GM23248 (cell line): ENCODE data around the gene TMPRSS7. TPM values are rescaled to one million over a fixed set of nuclear protein-coding genes. Genes with fewer than 3 reads are reported as not detected.

ENCODE experiments used
- DNase-seq: peaks from one replicate; pipeline ENCODE4 v3.0.0-alpha.2; 2015
- H2AFZ ChIP-seq: fragments of 200-600 bp; sonication (generic); 2 replicates; pipeline ENCODE4 v1.6.1; 2016; ENCODE audit warnings: antibody characterized with exemption
- H3F3A ChIP-seq: fragments of 200-600 bp; sonication (generic); 2 replicates; pipeline ENCODE4 v1.6.1; 2016; ENCODE audit warnings: mild to moderate bottlenecking, antibody characterized with exemption, mixed run types; ENCODE audit not compliant: insufficient read depth
- H3K27ac ChIP-seq: fragments of 200-600 bp; sonication (generic); 2 replicates; pipeline ENCODE4 v1.5.1; 2016; ENCODE audit warnings: mild to moderate bottlenecking
- H3K27me3 ChIP-seq: fragments of 200-600 bp; sonication (generic); replicated peaks from 2 replicates; pipeline ENCODE4 v1.6.1; 2016; ENCODE audit warnings: mild to moderate bottlenecking; ENCODE audit not compliant: insufficient read depth
- H3K36me3 ChIP-seq: fragments of 200-600 bp; sonication (generic); 2 replicates; pipeline ENCODE4 v1.6.1; 2016; ENCODE audit warnings: low read depth, mild to moderate bottlenecking
- H3K4me1 ChIP-seq: fragments of 200-600 bp; sonication (generic); 2 replicates; pipeline ENCODE4 v1.6.1; 2016; ENCODE audit warnings: mild to moderate bottlenecking; ENCODE audit not compliant: insufficient read depth
- H3K4me2 ChIP-seq: fragments of 200-600 bp; sonication (generic); one replicate; pipeline ENCODE4 v1.6.1; 2016; ENCODE audit warnings: mild to moderate bottlenecking; ENCODE audit not compliant: unreplicated experiment
- H3K4me3 ChIP-seq: fragments of 200-600 bp; sonication (generic); 2 replicates; pipeline ENCODE4 v1.5.1; 2016; ENCODE audit warnings: mild to moderate bottlenecking
- H3K79me2 ChIP-seq: fragments of 200-600 bp; sonication (generic); 2 replicates; pipeline ENCODE4 v1.6.1; 2016; ENCODE audit warnings: mild to moderate bottlenecking; ENCODE audit not compliant: insufficient read depth
- H3K9ac ChIP-seq: fragments of 200-600 bp; sonication (generic); 2 replicates; pipeline ENCODE4 v1.6.1; 2016; ENCODE audit warnings: mild to moderate bottlenecking
- H3K9me2 ChIP-seq: fragments of 200-600 bp; sonication (generic); 2 replicates; pipeline ENCODE4 v1.6.1; 2016; ENCODE audit warnings: mixed run types, mild to moderate bottlenecking, moderate library complexity; ENCODE audit not compliant: insufficient read depth
- H3K9me3 ChIP-seq: fragments of 200-600 bp; sonication (generic); one replicate; pipeline ENCODE4 v1.6.1; 2017; ENCODE audit warnings: low read depth
- H4K20me1 ChIP-seq: fragments of 200-600 bp; sonication (generic); 2 replicates; pipeline ENCODE4 v1.6.0; 2016; ENCODE audit not compliant: insufficient read depth
- EZH2 ChIP-seq: fragments of 200-600 bp; sonication (generic); IDR thresholded peaks from 2 replicates; pipeline ENCODE4 v1.6.1; 2018; ENCODE audit warnings: antibody characterized with exemption, mild to moderate bottlenecking; ENCODE audit not compliant: insufficient read depth, poor library complexity, severe bottlenecking
- EZH2phosphoT487 ChIP-seq: fragments of 200-600 bp; sonication (generic); IDR thresholded peaks from 2 replicates; pipeline ENCODE4 v1.6.1; 2018; ENCODE audit warnings: antibody characterized with exemption, moderate library complexity, mild to moderate bottlenecking, low read depth; ENCODE audit not compliant: insufficient read depth
- WGBS, 2 experiments: methylation state at CpG; one replicate each; pipeline ENCODE4 v1.1.6; 2015 to 2017; ENCODE audit warnings: low lambda C conversion rate in 2 of 2, low coverage in 1 of 2; ENCODE audit errors: missing lambda C conversion rate in 2 of 2; 5-methylcytosine and 5-hydroxymethylcytosine counted together
- in situ Hi-C: fragments of 300-500 bp; cut with MboI; formaldehyde crosslinking; loops from 2 replicates; pipeline ENCODE4 v1.15.0; 2020
- polyA plus RNA-seq: library from polyadenylated mRNA; unstranded; fragments of >200 nt; fragmentation: Nextera tagmentation; extraction: Ambion mirVana; gene quantifications from 2 replicates; pipeline ENCODE4 v1.2.1, GENCODE V29; 2016
- total RNA-seq: library from RNA; depleted of rRNA; stranded (reverse); fragments of >200 nt; shearing (Covaris generic); gene quantifications from 2 replicates; pipeline ENCODE4 v1.2.3, GENCODE V29; 2014

TMPRSS7 gene
- total and polyA plus RNA-seq, 2 experiments from 2014 or later: not detected

DNA sequence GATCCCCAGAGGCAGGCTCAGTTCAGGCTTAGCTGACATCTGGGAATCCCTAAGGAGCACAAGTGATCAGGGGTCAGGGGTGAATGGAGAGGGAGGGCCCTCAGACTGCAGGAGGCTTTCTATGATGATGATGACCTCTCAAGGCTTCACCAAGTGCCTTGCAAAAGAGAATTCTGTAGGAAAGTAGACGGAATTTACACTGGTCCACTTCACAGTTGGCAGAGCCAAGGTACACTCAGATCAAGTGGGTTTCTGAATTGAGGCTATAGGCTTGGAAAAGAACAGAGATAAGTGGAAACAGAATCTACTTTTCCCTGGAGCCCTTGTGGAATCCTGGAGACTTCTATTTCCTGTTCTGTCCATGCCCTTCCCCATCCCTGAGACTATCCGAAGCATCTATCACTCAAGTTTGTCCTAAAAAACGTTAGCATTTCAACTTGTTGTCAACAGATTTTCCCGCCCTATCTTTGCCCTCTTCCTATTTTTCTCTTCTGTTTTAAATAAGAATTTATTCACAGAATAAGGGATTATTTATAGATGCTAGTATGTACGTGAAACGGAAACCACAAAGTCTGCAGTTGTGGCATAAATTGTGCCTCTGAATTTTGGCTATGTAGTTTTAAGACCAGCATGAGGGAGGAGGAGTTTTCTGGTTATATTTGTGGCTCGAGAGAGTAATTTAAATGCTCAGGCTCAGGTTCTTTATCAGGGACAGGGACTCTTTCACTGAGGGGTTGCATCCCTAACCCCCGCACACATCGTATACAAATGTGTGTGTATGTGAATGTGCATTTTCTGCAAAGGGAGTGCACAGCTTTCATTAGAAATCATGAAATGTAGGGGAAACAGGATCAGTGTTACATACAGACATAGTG lies 85.7 kb downstream of the TMPRSS7 start:
- no peak for DNase-seq
- H3K4me2 ChIP-seq: no peak overlapping the region
- no peaks in the 10 kb centered on the region for H3K79me2 ChIP-seq
- no peaks in the 10 kb centered on the region for H3K9me3 ChIP-seq
- no peaks in the 10 kb centered on the region for H3K9me2 ChIP-seq
- no peak overlapping the region for H3K9ac ChIP-seq
- H3K27ac ChIP-seq: no peak overlapping the region
- no peaks in the 10 kb centered on the region for H4K20me1 ChIP-seq
- no peaks in the 10 kb centered on the region for H3K4me1 ChIP-seq
- no peaks in the 10 kb centered on the region for H3K27me3 ChIP-seq
- in situ Hi-C loops: no loop called here
- no peak for TF ChIP-seq EZH2
- TF ChIP-seq EZH2phosphoT487: no peak
- no peak overlapping the region for H2AFZ ChIP-seq
- no peaks in the 10 kb centered on the region for H3F3A ChIP-seq
- 75 to 76% methylated on average over 9 of the region's 9 CpGs for WGBS, 2 experiments
- H3K36me3 ChIP-seq: no peaks in the 10 kb centered on the region
- no peak overlapping the region for H3K4me3 ChIP-seq

DNA sequence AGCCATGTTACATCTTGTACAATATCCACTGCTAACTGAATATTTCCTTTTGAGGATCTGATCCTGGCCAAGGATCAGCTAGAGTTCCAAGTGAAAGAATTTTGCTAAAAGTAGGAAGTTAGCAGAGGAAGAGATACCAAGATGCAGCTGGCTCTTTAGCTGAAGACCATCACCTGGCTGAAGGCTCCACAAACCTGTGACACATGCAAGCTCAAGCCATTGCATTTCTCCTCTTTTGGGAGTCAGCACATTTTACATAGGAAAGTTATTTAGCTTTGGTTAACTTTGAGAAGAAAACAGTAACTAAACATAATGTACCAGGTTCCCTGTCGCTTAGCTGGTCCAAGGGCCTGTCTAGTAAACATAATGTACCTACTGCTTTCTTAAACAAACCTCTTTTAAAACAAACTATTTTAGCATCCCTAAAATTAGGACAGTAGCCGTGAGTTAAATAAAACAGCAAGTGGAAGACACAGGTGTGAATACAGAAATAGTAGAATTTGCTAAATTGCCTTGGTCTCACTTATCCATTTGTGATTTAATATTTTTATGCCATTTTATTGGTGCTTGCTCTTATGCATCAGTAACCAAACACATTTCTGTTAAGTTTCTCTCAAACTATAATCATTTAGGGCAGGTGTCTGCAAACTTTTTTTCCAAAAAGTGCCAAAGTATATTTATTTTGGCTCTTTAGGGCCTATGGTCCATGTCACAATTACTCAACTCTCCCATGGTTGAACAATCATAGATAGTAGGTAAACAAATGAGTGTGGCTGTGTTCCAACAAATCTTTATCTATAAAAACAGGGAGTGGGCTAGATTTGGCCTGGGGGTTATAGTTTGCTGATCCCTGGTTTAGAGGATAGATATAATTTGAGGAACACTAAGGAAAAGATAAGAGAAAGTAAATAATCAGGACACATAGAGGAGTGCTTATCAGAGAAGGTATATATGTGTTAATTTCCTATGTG lies 87.3 kb downstream of the TMPRSS7 start:
- H3F3A ChIP-seq: no peaks in the 10 kb centered on the region
- in situ Hi-C loops: no loop called here
- no peaks in the 10 kb centered on the region for H3K79me2 ChIP-seq
- H3K4me1 ChIP-seq: no peaks in the 10 kb centered on the region
- no peaks in the 10 kb centered on the region for H3K27me3 ChIP-seq
- no peaks in the 10 kb centered on the region for H3K36me3 ChIP-seq
- DNase-seq: no peak
- H3K9ac ChIP-seq: no peak overlapping the region
- H3K4me3 ChIP-seq: no peak overlapping the region
- no peaks in the 10 kb centered on the region for H3K9me2 ChIP-seq
- no peak for TF ChIP-seq EZH2phosphoT487
- no peak for TF ChIP-seq EZH2
- no peak overlapping the region for H2AFZ ChIP-seq
- 93 to 100% methylated on average over 2 of the region's 2 CpGs for WGBS, 2 experiments
- no peak overlapping the region for H3K4me2 ChIP-seq
- H3K27ac ChIP-seq: no peak overlapping the region
- H3K9me3 ChIP-seq: no peaks in the 10 kb centered on the region
- no peaks in the 10 kb centered on the region for H4K20me1 ChIP-seq

DNA sequence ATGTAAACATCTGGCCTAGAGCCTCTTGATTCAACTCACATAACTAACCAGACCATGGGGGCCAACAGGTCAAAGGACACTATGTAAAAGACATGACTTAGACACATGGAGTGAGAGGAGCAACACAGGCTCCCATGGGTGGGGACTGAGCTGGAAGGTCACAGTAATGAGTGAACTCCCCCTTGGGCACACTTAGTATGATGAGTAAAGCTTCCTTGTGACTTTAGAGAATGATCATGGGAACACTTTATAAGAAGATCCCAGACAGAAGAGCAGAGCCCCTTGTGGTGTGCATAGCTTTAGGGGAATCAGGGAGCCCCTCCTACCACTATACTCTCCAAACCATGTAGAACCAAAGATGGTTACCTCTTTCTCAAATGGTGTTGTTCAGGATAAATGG lies 88.3 kb downstream of the TMPRSS7 start:
- no peak for TF ChIP-seq EZH2phosphoT487
- no peak for TF ChIP-seq EZH2
- Histone ChIP-seq H3F3A (no peaks in the 10 kb centered on the region), H3K9me2 (no peaks in the 10 kb centered on the region), H3K4me2 (no peak overlapping the region), H3K36me3 (no peaks in the 10 kb centered on the region), H3K27ac (no peak overlapping the region), H3K9me3 (no peaks in the 10 kb centered on the region), H3K79me2 (no peaks in the 10 kb centered on the region), H3K27me3 (no peaks in the 10 kb centered on the region), H4K20me1 (no peaks in the 10 kb centered on the region), H3K4me1 (no peaks in the 10 kb centered on the region), H2AFZ (no peak overlapping the region), H3K9ac (no peak overlapping the region), H3K4me3 (no peak overlapping the region)
- DNase-seq: no peak
- in situ Hi-C loops: no loop called here

DNA sequence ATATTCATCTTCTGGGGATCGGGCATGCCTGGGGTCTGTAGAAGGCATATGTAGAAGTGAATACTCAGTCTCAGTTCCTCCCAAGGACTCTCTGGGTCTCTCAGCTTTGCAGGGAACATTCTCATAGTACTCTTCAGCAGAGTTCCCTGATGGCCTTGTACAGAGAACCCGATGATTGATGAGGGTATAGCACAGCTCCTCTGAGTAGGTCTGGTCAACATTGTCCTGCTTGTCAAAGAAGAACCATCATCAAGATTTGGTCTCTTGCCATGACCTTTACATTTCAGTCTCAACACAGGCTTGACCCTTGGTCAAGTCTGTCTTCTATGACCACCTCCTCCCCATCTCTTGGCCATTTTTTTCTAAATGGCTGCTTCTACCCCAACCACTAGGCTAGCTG lies 89.0 kb downstream of the TMPRSS7 start:
- H3K4me3 ChIP-seq: no peak overlapping the region
- WGBS, 2 experiments: 95 to 100% methylated on average over 2 of the region's 2 CpGs
- no peaks in the 10 kb centered on the region for H3F3A ChIP-seq
- H3K9me2 ChIP-seq: no peaks in the 10 kb centered on the region
- no peak for DNase-seq
- no peaks in the 10 kb centered on the region for H3K9me3 ChIP-seq
- in situ Hi-C loops: no loop called here
- no peak for TF ChIP-seq EZH2
- TF ChIP-seq EZH2phosphoT487: no peak
- H4K20me1 ChIP-seq: no peaks in the 10 kb centered on the region
- H3K36me3 ChIP-seq: no peaks in the 10 kb centered on the region
- H2AFZ ChIP-seq: no peak overlapping the region
- no peaks in the 10 kb centered on the region for H3K4me1 ChIP-seq
- H3K79me2 ChIP-seq: no peaks in the 10 kb centered on the region
- no peak overlapping the region for H3K27ac ChIP-seq
- H3K4me2 ChIP-seq: no peak overlapping the region
- H3K27me3 ChIP-seq: no peaks in the 10 kb centered on the region
- no peak overlapping the region for H3K9ac ChIP-seq
